GM13977 (cell line): ENCODE measurements around the gene WDR20.

ENCODE experiments used
- DNase-seq: peaks from one replicate; pipeline ENCODE4 v3.0.0; 2012; ENCODE audit warnings: low spot score
- in situ Hi-C: fragments of 300-500 bp; cut with MboI; formaldehyde crosslinking; loops from one replicate; pipeline ENCODE4 v1.12.0; 2022; ENCODE audit warnings: low sequenced_read_pairs, low pct_unique_long_range_greater_than_20kb, mixed read lengths, inconsistent platforms; ENCODE audit not compliant: unreplicated experiment
- TF ChIP-seq, protein P1 (sequence below): IDR thresholded peaks from 2 replicates; pipeline ENCODE4 v1.5.1; 2012; ENCODE audit warnings: mild to moderate bottlenecking, control low read depth; ENCODE audit not compliant: insufficient read depth; ENCODE audit errors: extremely low read depth, missing control alignments

Gene WDR20

DNA sequence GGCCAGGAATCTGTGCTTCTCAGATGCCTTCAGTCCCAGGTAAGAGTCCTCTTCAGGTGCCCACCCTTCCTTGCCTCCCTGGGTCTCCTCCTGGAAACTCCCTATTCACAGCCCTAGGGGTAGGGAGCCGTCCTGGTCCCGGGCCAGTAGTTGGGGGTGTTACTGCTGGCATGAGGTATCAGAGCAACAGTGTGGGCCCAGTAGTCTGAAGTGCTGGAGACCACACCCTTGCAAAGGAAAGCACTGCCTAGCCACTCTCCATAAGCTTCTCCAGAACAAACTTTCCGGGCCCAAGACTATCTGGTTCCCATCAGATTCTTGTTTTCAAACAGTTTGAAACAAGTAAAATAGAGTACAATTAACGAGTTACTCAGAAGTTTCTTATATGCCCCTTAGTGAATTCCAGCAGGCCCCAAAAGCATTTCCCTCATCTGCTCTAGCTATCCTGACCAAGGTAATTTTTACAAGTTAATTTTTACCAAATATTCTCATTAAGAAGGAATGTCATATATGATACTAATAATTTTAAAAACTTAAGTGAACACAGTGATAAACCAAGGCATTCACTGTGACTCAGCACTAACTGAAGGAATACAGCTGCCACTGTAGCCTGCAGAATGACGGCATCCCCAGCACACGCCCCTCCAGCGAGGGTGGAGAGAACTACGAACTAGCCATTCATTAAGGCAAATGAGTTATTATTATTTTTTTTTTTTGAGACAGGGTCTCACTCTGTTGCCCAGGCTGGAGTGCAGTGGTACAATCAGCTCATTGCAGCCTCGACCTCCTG is 115.9 kb downstream of the WDR20 start:
- TF ChIP-seq, protein P1, sequence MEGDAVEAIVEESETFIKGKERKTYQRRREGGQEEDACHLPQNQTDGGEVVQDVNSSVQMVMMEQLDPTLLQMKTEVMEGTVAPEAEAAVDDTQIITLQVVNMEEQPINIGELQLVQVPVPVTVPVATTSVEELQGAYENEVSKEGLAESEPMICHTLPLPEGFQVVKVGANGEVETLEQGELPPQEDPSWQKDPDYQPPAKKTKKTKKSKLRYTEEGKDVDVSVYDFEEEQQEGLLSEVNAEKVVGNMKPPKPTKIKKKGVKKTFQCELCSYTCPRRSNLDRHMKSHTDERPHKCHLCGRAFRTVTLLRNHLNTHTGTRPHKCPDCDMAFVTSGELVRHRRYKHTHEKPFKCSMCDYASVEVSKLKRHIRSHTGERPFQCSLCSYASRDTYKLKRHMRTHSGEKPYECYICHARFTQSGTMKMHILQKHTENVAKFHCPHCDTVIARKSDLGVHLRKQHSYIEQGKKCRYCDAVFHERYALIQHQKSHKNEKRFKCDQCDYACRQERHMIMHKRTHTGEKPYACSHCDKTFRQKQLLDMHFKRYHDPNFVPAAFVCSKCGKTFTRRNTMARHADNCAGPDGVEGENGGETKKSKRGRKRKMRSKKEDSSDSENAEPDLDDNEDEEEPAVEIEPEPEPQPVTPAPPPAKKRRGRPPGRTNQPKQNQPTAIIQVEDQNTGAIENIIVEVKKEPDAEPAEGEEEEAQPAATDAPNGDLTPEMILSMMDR = no peak
- in situ Hi-C loops = no loop called here
- DNase-seq = no peak

DNA sequence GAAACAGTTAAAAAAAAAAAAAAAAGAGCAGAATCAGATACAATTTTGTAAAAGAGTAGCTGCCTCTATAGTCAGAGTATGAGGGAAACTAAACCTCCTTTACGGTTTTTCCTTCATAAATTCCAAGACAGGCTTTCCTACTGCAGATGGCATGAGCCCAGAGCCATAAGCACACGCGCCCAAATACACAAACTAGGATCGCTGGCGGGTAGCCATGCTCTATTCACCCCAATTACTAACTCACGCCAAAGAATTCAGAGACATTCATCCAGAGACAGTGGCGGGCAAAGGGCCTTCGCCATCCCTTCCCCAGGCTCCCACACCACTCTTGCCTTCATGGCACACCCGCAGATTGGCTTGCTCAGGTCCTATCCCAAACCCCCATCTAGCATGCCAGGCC is 117.0 kb downstream of the WDR20 start:
- in situ Hi-C loops = no loop called here
- no peak for DNase-seq
- TF ChIP-seq, protein P1 = no peak

DNA sequence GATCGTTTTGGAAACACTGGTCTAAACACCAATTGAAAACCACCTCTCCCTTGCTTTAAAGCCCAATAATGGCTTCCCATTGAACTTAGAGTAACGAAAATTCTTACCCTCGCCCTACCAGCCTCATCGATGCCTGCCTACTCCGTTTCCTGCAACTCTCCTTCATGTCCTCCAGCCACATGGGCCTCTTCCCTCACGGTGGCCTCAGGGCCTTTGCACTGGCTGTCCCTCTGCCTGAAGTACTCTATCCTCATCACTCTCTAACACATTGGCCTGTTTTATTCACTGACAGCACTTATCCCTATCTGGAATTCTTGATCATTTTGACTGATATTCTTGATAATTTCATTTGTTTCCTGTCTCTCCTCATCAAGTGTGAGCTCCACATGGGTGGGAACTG is 118.4 kb downstream of the WDR20 start:
- in situ Hi-C loops = no loop called here
- DNase-seq = no peak
- TF ChIP-seq, protein P1 = no peak
